Measurements from ENCODE around the gene HPCA.

DNA sequence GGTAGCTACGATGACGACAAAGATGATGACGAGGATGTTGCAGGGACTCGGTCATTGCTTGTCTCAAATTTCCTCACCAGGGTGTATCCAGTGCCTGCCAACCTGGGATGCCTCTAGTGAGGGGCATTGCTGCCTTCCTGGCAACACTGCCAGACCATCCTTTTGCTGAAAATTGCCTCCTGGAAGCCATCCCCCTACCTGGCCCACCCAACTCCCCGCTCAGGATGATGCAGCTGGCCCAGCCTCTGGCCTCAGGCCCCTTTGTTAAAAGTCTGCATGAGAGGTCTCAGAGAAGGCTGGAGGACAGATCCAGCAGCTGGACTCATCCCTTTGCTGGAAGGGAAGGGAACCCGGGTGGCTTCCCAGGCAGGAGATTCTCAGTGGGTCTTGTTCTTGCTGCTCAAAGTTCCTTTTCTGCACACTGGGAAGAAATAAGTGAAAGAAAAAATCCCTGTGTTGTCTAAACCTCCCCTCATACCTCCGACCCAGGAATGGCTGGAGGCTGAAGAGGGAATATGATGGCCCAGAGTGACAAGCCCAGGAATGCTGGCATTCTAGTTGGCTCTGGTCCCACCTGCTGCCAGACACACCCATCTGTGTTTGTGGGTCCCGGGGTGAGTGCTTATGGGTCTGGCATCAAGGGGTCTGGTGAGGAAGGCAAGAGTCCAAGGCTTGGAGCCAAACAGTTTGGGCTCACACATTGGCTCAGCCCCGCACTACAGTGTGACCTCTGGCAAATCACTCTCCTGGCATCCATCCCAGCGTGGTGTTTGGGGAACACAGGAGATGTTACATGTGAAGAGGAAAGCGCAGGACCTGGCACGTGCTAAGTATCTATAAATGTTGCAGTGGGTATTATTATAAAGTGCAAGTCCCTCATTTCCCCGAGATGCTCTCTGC, 8.8 kb upstream of the HPCA start:
- TF ChIP-seq, protein P1, sequence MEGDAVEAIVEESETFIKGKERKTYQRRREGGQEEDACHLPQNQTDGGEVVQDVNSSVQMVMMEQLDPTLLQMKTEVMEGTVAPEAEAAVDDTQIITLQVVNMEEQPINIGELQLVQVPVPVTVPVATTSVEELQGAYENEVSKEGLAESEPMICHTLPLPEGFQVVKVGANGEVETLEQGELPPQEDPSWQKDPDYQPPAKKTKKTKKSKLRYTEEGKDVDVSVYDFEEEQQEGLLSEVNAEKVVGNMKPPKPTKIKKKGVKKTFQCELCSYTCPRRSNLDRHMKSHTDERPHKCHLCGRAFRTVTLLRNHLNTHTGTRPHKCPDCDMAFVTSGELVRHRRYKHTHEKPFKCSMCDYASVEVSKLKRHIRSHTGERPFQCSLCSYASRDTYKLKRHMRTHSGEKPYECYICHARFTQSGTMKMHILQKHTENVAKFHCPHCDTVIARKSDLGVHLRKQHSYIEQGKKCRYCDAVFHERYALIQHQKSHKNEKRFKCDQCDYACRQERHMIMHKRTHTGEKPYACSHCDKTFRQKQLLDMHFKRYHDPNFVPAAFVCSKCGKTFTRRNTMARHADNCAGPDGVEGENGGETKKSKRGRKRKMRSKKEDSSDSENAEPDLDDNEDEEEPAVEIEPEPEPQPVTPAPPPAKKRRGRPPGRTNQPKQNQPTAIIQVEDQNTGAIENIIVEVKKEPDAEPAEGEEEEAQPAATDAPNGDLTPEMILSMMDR (optimal IDR thresholded peaks at IDR 0.05 in 1 of 3, IDR thresholded peaks at IDR 0.05 in 1 of 3, conservative IDR thresholded peaks at IDR 0.05 in 1 of 3; ENCODE audit: extremely low read depth in 1 of 3, insufficient read depth in 2 of 3, low read length in 3 of 3) = no peak
- no peak for TF ChIP-seq EZH2 (IDR thresholded peaks at IDR 0.05; ENCODE audit: low read length)
